ENCODE results near the gene RPL23.

RPL23 gene

DNA sequence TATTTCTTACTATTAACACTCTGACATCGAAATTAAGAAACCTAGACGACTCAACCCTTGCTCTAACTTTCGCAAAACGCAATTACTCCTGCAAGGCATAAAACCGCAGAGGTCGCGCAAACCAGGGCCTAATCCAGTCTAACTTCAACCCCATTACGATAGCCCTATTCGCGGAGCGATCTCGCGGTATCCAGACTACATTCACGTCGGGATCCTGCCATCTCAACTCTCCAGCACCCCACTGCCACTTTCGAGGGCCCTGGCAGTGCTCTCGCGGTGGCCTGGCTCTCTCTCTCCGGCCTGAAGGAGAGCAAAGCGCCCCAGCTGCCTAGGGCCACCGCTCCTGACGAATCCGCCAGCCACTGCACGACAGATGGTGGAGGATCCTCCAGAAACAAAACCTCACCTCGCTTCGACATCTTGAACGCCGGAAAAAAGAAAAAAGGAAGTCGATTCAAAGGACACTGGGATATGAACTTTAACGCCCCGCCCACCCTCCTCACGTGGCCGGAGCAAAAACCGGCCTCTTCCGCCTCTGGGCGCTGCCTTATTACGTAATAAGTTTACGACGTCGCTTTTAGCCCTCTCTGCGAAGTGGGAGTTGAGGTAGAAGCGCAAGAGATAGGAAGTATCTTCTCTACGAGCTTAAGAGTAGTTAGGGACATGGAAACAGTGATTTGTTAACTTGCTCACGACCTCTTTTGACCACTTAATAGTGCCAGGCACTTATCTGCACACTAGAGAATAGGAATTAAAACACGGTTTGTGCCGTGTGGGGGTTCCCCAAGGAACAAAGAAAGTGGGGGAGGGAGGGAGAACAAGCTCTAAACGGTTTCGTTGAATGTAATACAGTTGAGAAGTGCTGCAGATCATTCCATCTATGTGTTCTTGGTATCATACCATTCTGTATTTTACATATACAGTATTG lies at the start of gene RPL23:
RPL23 (minus strand) TSS at position 430 of the 928 bp plus-strand sequence; CDS start at position 419, 11 bp downstream.
- no peak for DNase-seq

DNA sequence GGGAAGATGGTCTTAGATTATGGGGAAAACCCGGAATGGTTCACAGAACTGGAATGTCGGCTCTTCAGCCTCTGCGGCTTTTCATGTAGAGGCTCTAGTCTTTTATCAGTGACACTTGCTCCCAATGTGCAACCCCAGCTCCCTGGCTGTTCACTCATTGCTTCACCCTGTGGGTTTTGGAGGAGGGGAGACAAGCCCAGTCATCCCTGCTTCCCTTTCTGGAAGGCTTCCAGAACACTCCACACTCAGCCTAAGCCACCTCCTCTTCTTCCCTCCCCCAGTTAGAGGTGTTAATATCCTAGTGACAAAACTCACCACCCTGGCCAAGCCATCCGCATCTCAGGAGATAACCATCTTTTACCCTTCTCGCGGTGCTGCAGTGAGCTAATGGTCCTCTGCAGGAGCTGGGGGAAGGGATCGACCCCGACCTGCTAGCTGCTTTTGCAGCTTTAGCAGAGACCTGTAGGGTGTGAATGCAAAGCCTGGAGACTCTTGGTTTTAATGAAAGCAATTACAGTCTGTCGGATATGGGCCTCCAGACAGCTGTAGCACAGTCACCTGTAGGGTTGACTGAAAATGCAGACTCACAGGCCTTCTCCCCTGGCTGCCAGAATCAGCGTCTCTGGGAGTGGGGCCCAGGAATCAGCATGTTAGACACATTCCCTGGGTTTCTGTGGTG lies 47.6 kb upstream of the RPL23 start:
- no peak for DNase-seq

DNA sequence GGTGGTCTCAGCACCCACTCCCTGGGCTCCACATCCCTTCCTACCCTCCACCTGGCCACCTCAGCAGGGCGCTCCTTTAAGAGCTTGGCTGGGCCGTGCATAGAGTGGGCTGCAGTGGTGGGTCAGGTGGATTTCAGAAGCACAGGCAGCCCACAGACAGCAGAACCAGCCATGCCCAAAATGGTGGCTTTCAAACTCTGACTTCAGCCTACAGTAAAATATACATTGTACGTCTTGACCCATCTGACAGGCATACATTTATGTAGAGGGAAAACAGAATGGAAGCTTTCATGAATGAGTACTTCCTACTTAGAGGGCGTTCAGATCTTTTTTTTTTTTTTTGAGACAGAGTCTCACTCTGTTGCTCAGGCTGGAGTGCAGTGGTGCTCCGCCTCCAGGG lies 45.9 kb upstream of the RPL23 start:
- DNase-seq, result no peak

DNA sequence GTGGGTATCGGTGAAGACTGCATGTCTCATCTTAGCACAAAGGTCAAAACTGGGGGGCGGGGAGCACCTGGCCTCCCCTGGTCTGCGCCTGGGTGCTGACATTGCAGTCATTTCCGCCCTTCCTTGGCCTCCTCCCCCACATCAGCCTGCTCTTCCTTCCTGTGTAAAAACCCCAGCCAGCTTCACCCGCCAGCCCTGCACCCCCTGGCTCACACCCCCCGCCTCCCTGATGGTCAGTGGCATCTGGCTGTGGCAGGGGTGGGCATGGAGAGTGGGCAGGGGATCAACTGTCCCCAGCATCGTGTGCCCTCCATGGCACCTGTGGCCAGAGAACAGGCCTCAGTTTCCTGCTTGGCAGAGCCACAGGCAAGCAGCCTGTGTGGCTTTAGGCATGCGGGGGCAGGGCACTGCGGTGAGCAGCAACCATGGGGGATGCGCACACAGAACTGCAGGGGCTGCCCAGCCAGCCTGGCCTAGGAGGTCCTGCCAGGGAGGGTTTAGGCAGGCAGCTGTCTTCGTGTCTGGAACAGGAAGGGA lies 45.4 kb upstream of the RPL23 start:
- DNase-seq, result no peak

DNA sequence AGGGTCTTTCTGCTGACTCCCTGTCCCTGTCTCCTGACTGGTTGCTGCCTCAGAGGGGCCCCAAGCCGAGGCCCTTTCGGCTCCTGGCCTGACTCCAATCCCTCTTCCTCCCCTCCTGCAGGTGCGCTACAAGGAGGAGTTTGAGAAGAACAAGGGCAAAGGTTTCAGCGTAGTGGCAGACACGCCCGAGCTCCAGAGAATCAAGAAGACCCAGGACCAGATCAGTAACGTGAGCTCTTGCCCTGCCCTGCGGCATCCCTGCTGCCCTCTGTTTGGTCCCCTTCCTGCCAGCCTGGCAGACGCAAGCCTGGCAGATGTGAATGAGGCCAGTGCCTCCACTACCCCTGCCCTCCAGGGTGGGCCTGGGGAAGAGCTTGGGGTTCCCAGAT lies 44.8 kb upstream of the RPL23 start:
- no peak for DNase-seq

DNA sequence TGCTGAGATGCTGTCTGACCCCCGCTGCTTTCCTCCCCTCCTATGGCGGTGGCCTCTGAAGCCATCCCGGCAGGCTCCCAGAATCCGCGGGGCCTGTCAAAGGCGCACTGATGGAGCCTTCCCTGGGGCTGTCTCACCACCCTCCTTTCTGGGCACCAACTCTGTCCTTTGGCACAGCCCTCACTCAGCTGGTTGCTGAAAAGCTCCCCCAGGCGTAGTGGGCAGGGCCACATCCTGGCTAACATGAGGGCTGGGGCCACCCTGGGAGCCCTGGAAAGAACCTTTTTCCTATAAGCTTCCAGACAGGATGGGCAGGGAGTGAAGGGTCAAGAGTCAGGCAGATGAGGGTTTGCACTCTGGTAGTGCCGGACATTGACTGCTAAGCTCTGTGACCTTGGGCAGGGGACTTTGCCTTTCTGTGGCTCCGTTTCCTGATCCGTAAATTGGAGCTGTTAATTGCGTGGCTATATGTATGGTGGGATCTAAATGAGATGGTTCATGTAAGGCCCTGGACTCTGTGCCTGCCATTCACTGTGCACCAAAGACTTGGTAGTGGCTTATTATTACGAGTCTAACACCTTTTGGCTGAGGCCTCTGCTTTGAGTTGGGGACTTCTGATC lies 44.3 kb upstream of the RPL23 start:
- no peak for DNase-seq

DNA sequence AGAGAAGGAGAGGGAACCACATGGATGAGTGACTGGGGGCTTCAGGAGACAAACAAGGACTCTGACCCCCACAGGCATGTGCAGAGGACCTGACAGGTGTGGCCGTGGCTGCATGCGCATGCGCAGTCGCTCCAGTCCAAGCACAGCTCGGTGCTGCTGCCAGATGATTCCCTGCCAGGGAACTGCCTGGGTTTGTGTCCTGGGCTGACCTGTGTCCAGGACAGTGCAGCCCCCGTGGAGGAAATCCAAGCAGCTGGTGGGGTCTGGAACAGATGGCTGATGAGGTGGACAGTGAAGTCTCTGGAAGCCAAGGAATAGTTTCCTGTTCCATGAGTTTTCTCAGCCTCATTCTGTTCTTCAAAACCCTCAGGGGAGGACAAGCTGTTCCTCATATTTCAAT lies 43.7 kb upstream of the RPL23 start:
- no peak for DNase-seq

DNA sequence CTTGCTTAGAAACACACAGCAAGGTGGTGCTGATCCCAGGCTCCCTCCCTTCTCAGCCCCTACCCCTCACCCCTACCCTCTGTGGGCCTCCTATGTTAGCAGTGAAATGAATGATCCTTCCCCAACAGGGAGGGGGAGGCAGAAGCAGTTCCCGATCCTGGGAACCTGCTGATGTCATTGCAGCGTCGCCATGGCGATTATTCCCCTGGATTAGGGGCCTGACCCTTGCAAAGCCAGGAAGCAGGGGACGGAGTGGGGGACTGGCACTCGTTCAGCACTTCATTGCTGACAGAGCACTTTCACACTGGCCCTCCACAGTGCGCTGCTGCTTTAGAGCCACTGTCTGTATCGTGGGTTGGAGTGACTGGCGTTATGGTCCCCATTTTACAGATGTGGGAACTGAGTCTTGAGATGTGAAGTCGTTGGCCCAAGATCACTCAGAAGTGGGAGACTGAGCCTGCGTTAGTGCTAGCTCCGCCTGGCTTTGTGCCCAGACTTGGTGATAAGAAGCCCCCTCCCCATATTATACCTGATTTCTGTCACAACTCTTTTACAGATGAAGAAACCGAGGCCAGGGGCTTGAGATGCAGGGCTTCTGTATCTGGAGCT lies 42.9 kb upstream of the RPL23 start:
- no peak for DNase-seq

DNA sequence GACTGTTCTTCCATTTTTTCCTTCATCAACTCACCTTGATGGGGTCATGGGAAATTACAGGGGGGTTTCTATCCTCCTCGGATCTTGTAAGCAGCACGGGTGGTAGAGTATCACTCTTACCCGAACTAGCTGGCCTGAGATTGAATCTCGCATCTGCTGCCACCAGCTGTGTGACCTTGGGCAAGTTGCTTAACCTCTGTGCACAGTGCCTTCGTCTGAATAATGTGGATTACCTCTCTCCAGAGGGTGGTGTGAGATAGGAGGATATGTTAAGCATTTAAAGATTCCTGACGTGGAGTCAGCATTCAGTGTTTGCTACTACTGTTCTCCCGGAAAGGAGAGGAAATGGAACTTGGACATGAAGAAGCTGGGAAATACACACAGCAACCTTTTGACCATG lies 40.8 kb upstream of the RPL23 start:
- DNase-seq, result no peak

DNA sequence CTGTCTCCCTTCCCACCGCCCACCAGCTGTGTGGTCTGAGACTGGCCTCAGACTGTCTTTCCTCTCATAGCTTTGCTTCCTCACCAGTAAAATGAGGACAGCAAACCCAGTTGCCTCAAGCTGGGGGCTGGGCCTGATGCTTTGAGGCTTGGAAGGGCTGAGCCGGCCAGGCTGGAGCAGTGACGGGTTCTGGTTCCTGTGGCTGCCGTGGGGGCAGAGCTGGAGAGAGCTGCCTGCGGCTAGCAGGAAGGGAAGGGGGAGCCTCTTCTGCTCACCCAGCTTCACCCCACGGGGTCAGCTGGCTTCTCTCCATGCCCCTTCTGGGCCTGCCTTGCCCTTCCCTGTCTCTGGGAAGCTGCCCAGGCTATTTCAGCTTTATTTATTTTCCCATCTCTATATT lies 40.1 kb upstream of the RPL23 start:
- no peak for DNase-seq

DNA sequence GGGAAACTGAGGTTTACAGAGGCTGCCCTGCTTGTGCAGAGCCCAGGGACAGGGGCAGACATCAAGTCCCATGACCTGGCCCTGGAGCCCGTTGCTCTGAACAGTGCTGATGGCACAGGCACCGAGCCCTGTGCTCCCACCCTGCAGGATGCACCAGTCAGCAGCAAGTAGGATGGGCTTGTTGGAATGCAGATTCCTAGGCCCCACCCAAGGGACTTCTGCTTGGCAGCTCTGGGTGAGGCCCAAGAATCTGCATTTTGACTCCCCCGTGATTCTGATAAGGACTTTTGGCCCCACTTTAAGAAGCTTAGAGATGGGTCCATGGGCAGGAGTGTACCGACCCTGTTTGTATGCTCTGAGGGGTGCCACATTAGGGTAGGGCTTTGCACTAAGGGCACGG lies 39.6 kb upstream of the RPL23 start:
- no peak for DNase-seq

DNA sequence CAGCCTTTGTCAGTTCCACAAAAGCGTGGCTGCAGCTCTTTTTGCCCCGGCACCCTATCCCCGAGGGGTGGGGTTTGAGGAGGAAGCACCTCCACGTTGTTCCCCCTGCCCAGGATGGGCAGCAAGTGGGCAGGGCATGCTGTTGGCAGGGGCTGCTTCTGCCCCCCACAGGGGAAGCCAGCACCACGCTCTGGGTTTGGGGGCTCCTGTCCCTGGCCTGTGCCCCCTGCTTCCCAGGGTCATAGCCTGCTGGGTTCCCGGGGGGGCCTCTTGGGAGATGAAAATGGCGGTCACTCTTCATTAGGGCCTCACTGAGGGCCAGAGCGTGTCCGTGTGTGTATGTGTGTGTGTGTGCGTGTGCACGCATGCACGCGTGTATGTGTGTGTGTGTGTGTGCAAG lies 39.1 kb upstream of the RPL23 start:
- DNase-seq, result no peak

DNA sequence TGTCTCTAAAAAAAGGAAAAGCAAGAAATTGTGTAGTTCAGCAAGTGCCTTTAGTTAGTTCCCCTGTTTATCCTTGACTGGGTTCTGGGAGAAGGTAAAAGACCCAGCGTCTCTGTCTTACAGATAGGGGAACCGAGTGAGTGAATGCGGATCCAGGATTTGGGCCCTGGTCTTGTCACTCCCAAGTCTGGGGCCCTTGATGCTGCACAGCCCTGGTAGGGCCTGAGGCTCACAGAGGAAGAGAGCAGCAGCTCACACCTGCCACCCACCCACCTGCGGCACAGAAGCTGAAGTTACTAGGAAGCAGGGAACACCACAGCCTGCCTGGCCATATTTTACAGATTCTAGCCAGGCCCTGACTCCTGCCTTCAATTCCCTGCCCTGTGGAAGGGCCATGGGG lies 38.6 kb upstream of the RPL23 start:
- no peak for DNase-seq

DNA sequence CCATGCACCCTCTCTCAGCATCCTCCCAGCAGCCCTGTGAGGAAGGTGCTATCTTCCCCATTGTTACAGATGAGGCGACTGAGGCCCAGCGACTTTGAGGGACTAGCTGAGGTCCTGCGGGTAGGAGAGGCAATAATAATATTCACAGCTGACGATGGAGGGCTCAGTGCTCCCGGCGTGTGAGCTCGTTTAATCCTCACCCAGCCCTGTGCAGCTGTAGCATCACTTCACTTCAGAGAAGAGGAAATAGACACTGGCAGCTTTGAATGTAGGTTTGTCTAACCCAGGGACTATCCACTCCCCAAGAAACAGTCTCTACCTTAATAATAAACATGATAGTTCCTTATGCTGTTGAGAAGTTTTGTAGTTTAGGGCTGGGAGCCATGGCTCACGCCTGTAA lies 37.9 kb upstream of the RPL23 start:
- DNase-seq, result no peak

DNA sequence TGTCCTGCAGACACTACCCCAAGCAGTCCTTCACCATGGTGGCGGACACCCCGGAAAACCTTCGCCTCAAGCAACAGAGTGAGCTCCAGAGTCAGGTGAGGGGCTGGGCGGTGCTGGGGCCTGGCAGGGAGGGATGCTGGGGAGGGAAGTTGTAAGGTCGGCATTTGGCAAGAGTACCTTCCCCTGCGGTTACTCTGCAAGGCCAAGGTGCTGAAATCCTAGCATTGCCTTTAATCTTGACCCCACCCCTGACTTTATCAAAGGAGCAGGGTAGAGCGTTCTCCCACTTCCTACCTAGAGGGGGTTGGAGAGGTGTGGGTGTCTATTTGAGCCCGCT lies 36.9 kb upstream of the RPL23 start:
- DNase-seq, result no peak

DNA sequence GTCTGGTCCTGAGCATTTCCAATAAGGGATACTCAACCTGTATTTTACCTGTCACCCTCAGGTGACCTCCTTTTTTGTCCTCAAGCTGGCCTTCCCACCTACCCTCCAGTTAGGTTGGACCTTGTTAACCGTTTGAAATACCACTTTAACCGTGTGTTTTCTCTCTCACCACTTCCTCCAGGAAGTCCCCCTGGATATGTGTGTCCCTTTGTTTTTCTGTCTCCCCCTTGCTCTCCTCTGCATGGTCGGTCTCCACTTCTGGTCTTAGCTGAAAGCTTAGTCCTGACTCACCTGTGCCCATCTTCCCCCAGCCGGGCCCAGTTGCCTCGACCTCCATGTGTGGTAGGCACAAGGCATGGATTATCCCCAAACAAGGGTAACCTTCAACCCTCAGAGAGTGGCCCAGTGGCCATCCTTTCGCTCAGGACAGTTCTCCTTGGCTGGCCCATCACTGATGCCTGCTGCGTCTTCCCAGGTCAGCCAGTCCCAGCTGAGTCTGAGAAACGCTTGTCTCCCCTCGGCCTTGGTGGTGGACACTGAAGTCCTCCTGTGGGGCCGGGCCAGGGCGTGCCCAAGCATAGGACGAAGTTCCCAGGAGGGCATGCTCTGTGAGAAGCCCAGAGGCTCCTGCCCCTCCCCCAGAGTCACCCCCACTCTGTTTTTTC lies 36.4 kb upstream of the RPL23 start:
- DNase-seq, result no peak

DNA sequence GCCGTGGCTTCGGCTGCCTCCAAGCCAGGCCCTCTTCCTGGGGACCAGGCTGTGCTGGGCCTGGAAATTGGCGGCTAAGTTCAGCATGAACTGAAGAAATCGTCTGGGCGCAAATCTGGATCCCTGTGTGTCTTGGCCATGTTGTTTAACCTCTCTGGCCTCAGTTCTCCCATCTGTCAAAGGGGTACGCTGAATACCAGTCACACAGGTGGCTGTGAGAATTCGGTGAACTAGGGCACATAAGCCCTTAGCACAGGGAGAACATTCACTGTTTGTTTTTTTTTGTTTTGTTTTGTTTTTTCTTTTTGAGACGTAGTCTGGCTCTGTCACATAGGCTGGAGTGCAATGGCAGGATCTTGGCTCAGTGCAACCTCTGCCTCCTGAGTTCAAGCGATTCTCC lies 35.3 kb upstream of the RPL23 start:
- no peak for DNase-seq

DNA sequence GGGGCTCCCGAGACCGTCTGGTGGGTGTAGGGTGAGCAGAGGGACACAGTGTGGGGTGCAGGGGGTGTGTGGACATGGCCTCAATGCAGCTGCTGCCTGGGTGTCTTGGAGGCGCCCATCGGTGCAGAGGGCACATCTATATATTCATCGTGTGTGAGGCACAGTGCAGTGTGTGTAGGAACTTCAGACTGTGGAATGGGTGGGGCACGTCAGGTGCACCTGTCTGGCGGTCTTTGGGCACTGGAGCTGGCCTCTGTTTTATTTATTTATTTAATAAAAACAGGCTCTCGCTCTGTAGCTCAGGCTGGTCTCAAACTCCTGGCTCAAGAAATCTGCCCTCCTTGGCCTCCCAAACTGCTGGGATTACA lies 33.1 kb upstream of the RPL23 start:
- no peak for DNase-seq

DNA sequence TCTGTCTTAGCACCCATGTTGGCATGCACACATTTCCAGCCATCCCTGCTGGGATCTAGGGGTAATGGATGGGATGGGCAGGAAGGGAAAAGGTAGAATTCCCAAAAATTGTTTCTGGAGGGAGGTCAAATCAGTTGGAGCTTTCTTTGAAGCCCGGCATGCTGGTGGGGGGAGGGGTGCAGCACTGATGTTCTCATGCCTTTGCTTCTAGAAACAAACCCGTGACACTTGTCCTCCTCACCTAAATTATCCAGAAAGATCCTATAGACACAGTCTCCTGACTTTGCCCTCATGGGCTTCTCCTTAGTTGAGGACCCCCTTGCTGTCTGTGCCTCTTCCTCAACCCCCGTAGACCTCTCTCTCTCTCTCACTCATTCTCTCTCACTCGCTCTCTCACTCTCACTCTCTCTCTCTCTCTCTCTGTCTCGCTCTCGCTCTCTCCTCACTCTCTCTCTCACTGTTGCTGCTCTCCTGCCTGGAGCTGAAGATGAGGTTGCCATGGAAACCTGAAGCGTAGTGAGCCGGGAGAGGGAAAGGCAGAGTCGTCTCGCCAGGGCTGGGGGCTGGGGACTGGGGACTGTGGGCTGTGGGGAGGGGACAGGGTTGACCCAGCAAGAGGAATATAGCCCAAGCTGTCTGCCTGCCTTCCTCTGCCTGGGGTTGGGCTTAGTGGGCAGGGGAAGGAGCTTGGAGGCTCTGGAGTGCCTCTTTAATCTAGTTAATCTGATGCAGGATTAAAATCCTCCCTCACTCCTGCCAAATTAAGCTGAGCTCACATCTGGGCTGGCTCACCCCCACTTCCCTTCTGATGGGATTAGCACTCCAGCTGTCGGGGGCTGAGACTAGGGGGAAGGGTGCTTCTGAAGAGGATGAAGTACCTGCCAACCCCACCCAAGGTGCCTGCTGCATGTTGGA lies 32.5 kb upstream of the RPL23 start:
- DNase-seq, result no peak

DNA sequence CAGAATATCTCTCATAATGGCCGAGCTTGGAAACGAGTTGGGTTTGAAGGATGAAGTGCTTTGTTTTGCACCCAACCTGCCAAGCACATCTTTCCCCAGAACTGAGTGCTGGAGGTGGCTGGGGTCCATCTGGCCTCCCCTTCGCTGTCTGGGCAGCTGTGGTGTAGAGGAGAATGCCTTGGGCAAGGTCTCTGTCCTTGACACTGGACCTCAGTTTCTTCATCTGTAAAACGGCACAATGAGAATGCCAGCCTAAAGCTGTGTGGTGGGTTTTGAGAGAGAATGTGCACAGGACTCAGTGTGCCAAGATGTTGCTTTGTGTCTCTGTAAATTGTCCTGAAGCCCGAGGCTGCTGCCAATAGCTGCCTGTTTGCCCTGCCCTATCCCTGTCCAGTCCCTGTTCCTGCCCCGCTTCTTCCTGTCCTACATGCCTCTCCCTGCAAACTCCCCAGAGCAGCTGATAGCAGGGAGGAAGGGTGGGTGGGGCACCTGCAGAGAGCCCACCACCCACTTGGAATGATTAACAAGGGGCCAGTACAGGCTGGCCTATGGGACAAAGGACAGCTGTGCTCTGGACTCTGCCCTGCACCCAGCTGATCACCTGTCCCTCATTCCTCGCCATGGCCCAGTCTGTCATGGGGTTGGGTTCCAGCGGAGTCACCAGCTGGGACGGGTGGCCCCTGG lies 31.7 kb upstream of the RPL23 start:
- DNase-seq, result no peak

All from cortex of kidney (tissue), 1 donor.